H9 (cell line): ENCODE measurements around the gene BCL11B. TPM values are rescaled to one million over a fixed set of nuclear protein-coding genes. Genes with fewer than 3 reads are reported as not detected.

ENCODE experiments used
- DNase-seq: peaks from one replicate; pipeline ENCODE4 v3.0.0-alpha.2; 2017
- H2AFZ ChIP-seq: one replicate; pipeline ENCODE4 v1.6.1; 2013; ENCODE audit warnings: mild to moderate bottlenecking, low read length, control low read depth, moderate library complexity
- H2AK5ac ChIP-seq: 2 replicates; pipeline ENCODE4 v1.6.1; 2013; ENCODE audit warnings: low read length, control low read depth, mixed read lengths; ENCODE audit not compliant: insufficient read length
- H2BK120ac ChIP-seq: one replicate; pipeline ENCODE4 v1.6.1; 2013; ENCODE audit warnings: low read depth, mild to moderate bottlenecking, low read length, control low read depth, inconsistent platforms; ENCODE audit not compliant: poor library complexity, severe bottlenecking
- H2BK12ac ChIP-seq: 2 replicates; pipeline ENCODE4 v1.6.1; 2013; ENCODE audit warnings: low read length, control low read depth, mixed read lengths, low read depth; ENCODE audit not compliant: insufficient read length
- H2BK15ac ChIP-seq: 2 replicates; pipeline ENCODE4 v1.6.1; 2013; ENCODE audit warnings: low read depth, low read length, control low read depth
- H2BK20ac ChIP-seq: one replicate; pipeline ENCODE4 v1.6.1; 2013; ENCODE audit warnings: low read depth, mild to moderate bottlenecking, low read length, control low read depth, inconsistent platforms; ENCODE audit not compliant: poor library complexity, severe bottlenecking
- H2BK5ac ChIP-seq: 2 replicates; pipeline ENCODE4 v1.6.1; 2013; ENCODE audit warnings: low read length, control low read depth, mixed read lengths; ENCODE audit not compliant: insufficient read length
- H3K14ac ChIP-seq: 2 replicates; pipeline ENCODE4 v1.6.1; 2013; ENCODE audit warnings: low read length, control low read depth; ENCODE audit not compliant: insufficient read depth
- H3K18ac ChIP-seq: 2 replicates; pipeline ENCODE4 v1.6.1; 2013; ENCODE audit warnings: low read depth, mild to moderate bottlenecking, mixed read lengths, low read length, control low read depth; ENCODE audit not compliant: insufficient read length
- H3K23ac ChIP-seq: 2 replicates; pipeline ENCODE4 v1.6.1; 2013; ENCODE audit warnings: low read length, control low read depth, mixed read lengths, low read depth; ENCODE audit not compliant: insufficient read length
- H3K23me2 ChIP-seq: 2 replicates; pipeline ENCODE4 v1.6.1; 2013; ENCODE audit warnings: low read depth, mild to moderate bottlenecking, mixed read lengths, low read length, control low read depth; ENCODE audit not compliant: insufficient read length, poor library complexity, severe bottlenecking
- H3K27ac ChIP-seq: 2 replicates; pipeline ENCODE4 v1.5.1; 2013; ENCODE audit warnings: low read length, control low read depth, mixed read lengths, low read depth; ENCODE audit not compliant: insufficient read length
- H3K27me3 ChIP-seq: 2 replicates; pipeline ENCODE4 v1.6.1; 2013; ENCODE audit warnings: low read length, control low read depth, inconsistent platforms; ENCODE audit not compliant: insufficient read depth
- H3K4ac ChIP-seq: 2 replicates; pipeline ENCODE4 v1.6.1; 2013; ENCODE audit warnings: low read depth, mild to moderate bottlenecking, control low read depth, inconsistent platforms, low read length, moderate library complexity
- H3K4me1 ChIP-seq: 2 replicates; pipeline ENCODE4 v1.6.1; 2013; ENCODE audit warnings: low read length, control low read depth, inconsistent platforms; ENCODE audit not compliant: insufficient read depth
- H3K4me2 ChIP-seq: 2 replicates; pipeline ENCODE4 v1.6.1; 2013; ENCODE audit warnings: low read length, control low read depth, mixed read lengths; ENCODE audit not compliant: insufficient read length, insufficient read depth
- H3K56ac ChIP-seq: 2 replicates; pipeline ENCODE4 v1.6.1; 2013; ENCODE audit warnings: low read depth, mild to moderate bottlenecking, mixed read lengths, low read length, control low read depth; ENCODE audit not compliant: insufficient read length
- H3K79me1 ChIP-seq: 2 replicates; pipeline ENCODE4 v1.6.1; 2013; ENCODE audit warnings: low read depth, mild to moderate bottlenecking, moderate library complexity, low read length, control low read depth, inconsistent platforms; ENCODE audit not compliant: insufficient read depth, poor library complexity, severe bottlenecking
- H3K79me2 ChIP-seq: 2 replicates; pipeline ENCODE4 v1.6.1; 2013; ENCODE audit warnings: low read length, control low read depth, inconsistent platforms; ENCODE audit not compliant: insufficient read depth
- H3K9ac ChIP-seq: 2 replicates; pipeline ENCODE4 v1.6.1; 2013; ENCODE audit warnings: low read length, control low read depth, mixed read lengths; ENCODE audit not compliant: insufficient read length; ENCODE audit errors: extremely low read depth
- H3K9me3 ChIP-seq: one replicate; pipeline ENCODE4 v1.6.1; 2013; ENCODE audit warnings: low read depth, low read length, inconsistent platforms; ENCODE audit not compliant: control insufficient read depth
- H3T11ph ChIP-seq: one replicate; pipeline ENCODE4 v1.6.1; 2013; ENCODE audit warnings: mild to moderate bottlenecking, low read length, control low read depth, inconsistent platforms
- H4K20me1 ChIP-seq: one replicate; pipeline ENCODE4 v1.6.1; 2013; ENCODE audit not compliant: control insufficient read depth, insufficient read length, insufficient read depth
- H4K5ac ChIP-seq: 2 replicates; pipeline ENCODE4 v1.6.1; 2013; ENCODE audit warnings: low read depth, mild to moderate bottlenecking, mixed read lengths, low read length, control low read depth; ENCODE audit not compliant: insufficient read length
- H4K8ac ChIP-seq: replicated peaks from 2 replicates; pipeline ENCODE4 v1.6.1; 2013; ENCODE audit warnings: low read length, control low read depth, mixed read lengths, low read depth; ENCODE audit not compliant: insufficient read length
- H4K91ac ChIP-seq: 2 replicates; pipeline ENCODE4 v1.6.1; 2013; ENCODE audit warnings: low read depth, mild to moderate bottlenecking, moderate library complexity, mixed read lengths, low read length, control low read depth; ENCODE audit not compliant: insufficient read length
- H3K27ac Mint-ChIP-seq, 3 experiments: 2 replicates in 2 of 3; 3 replicates in 1 of 3; pipeline ENCODE4 v1.8.0; 2020 to 2021; ENCODE audit warnings: mixed read lengths in 3 of 3, mild to moderate bottlenecking in 1 of 3, moderate library complexity in 1 of 3
- H3K27me3 Mint-ChIP-seq: 2 replicates; pipeline ENCODE4 v1.8.0; 2021; ENCODE audit warnings: low read depth, mild to moderate bottlenecking, moderate library complexity, mixed read lengths
- H3K36me3 Mint-ChIP-seq, 3 experiments: 2 replicates in 2 of 3; 3 replicates in 1 of 3; pipeline ENCODE4 v1.8.0; 2020 to 2021; ENCODE audit warnings: low read depth in 3 of 3, mixed read lengths in 3 of 3; ENCODE audit not compliant: insufficient read depth in 1 of 3
- H3K4me1 Mint-ChIP-seq, 2 experiments: 2 replicates each; pipeline ENCODE4 v1.8.0; 2020; ENCODE audit warnings: mixed read lengths in 2 of 2
- H3K4me3 Mint-ChIP-seq, 2 experiments: 2 replicates in 1 of 2; 3 replicates in 1 of 2; pipeline ENCODE4 v1.8.0; 2020 to 2021; ENCODE audit warnings: mild to moderate bottlenecking in 2 of 2, mixed read lengths in 2 of 2, moderate library complexity in 1 of 2
- H3K9me3 Mint-ChIP-seq, 2 experiments: 2 replicates in 1 of 2; 3 replicates in 1 of 2; pipeline ENCODE4 v1.8.0; 2020; ENCODE audit warnings: mild to moderate bottlenecking in 2 of 2, mixed read lengths in 2 of 2, moderate library complexity in 1 of 2
- CTCF ChIP-seq: fragments of 200-600 bp; sonication (generic); conservative IDR thresholded peaks from 3 replicates; pipeline ENCODE4 v1.8.0; 2021; ENCODE audit warnings: antibody characterized with exemption, mild to moderate bottlenecking
- WGBS: extraction: QIAGEN DNeasy Blood & Tissue Kit; methylation state at CpG from one replicate; pipeline ENCODE4 v1.1.7; 2013; ENCODE audit warnings: missing lambda C conversion rate, low lambda C conversion rate, mixed read lengths; ENCODE audit not compliant: insufficient read length; ENCODE audit errors: extremely low coverage; 5-methylcytosine and 5-hydroxymethylcytosine counted together
- total RNA-seq: library from RNA; stranded (reverse); gene quantifications from 2 replicates; pipeline ENCODE4 v1.2.1, GENCODE V29; 2021

The BCL11B gene
- total RNA-seq, 1 experiment from 2014 or later = 4.9 TPM

- no peak overlapping the region for H3K18ac ChIP-seq
- no peak overlapping the region for H4K8ac ChIP-seq
- no peak overlapping the region for H3T11ph ChIP-seq
- H3K27ac ChIP-seq = no peak overlapping the region
- H2BK12ac ChIP-seq = no peak overlapping the region
- H3K14ac ChIP-seq = no peak overlapping the region
- H3K9ac ChIP-seq = no peak overlapping the region
- no peaks in the 10 kb centered on the region for H3K9me3 Mint-ChIP-seq
- H3K27me3 Mint-ChIP-seq = peaks cover 2% of the 10 kb centered on the region; the same call in 1 of the 2 replicates
- H3K36me3 Mint-ChIP-seq = no peaks in the 10 kb centered on the region; a peak in 1 of 7 replicates
- H4K91ac ChIP-seq = no peak overlapping the region
- H3K4me3 Mint-ChIP-seq = no peak overlapping the region
- no peaks in the 10 kb centered on the region; the same call in 1 of the 2 replicates for H3K4me1 ChIP-seq
- no peak for DNase-seq
- H2AK5ac ChIP-seq = no peak overlapping the region
- no peak overlapping the region for H2BK15ac ChIP-seq
- no peak overlapping the region for H3K4ac ChIP-seq
- H2BK120ac ChIP-seq = no peak overlapping the region
- no peaks in the 10 kb centered on the region for H3K9me3 ChIP-seq
- H3K23ac ChIP-seq = no peak overlapping the region
- no peak overlapping the region for H2BK20ac ChIP-seq
- no peaks in the 10 kb centered on the region for H3K23me2 ChIP-seq
- H3K79me2 ChIP-seq = no peaks in the 10 kb centered on the region
- H2BK5ac ChIP-seq = no peak overlapping the region
- H3K4me2 ChIP-seq = no peak overlapping the region
- WGBS = no CpG with 5 or more reads among the region's 7 CpGs
- no peaks in the 10 kb centered on the region for H3K27me3 ChIP-seq
- TF ChIP-seq CTCF = no peak
- H3K79me1 ChIP-seq = no peaks in the 10 kb centered on the region
- no peak overlapping the region for H3K27ac Mint-ChIP-seq
- peaks cover 17 to 24% of the 10 kb centered on the region in 2 experiments for H3K4me1 Mint-ChIP-seq
- no peaks in the 10 kb centered on the region for H4K20me1 ChIP-seq
- H4K5ac ChIP-seq = no peak overlapping the region
- H2AFZ ChIP-seq = no peak overlapping the region
- H3K56ac ChIP-seq = no peak overlapping the region
These were observed 130.8 kb downstream of the BCL11B start for GRCh38 chr14:99141236-99141635.
